C4-2B (cell line): ENCODE measurements around the gene LRPAP1.

Source experiments
- ZFX ChIP-seq: fragments of 450-650 bp; IDR thresholded peaks from 2 replicates; pipeline ENCODE4 v1.6.1; 2017
- TF ChIP-seq, protein P1 (sequence below): fragments of 450-650 bp; conservative IDR thresholded peaks from 2 replicates; pipeline ENCODE4 v1.5.1; 2017; ENCODE audit warnings: mild to moderate bottlenecking

DNA sequence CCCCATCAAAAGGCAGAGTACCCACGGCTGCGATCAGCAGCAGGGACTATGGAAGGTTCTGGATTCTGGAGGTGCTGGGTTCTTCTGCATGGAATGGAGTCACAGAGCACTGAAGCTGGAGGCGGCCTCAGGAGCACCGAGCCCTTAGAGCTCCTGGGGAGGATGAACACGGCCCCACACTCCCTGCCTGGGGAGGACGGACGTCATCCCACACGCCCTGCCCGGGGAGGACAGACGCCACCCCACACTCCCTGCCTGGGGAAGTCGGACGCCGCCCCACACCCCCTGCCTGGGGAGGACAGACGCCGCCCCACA is 9.9 kb downstream of the LRPAP1 start:
- TF ChIP-seq, protein P1, sequence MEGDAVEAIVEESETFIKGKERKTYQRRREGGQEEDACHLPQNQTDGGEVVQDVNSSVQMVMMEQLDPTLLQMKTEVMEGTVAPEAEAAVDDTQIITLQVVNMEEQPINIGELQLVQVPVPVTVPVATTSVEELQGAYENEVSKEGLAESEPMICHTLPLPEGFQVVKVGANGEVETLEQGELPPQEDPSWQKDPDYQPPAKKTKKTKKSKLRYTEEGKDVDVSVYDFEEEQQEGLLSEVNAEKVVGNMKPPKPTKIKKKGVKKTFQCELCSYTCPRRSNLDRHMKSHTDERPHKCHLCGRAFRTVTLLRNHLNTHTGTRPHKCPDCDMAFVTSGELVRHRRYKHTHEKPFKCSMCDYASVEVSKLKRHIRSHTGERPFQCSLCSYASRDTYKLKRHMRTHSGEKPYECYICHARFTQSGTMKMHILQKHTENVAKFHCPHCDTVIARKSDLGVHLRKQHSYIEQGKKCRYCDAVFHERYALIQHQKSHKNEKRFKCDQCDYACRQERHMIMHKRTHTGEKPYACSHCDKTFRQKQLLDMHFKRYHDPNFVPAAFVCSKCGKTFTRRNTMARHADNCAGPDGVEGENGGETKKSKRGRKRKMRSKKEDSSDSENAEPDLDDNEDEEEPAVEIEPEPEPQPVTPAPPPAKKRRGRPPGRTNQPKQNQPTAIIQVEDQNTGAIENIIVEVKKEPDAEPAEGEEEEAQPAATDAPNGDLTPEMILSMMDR, result no peak
- no peak for TF ChIP-seq ZFX
